ENCODE measurements around the gene MMADHC. TPM values are rescaled to one million over a fixed set of nuclear protein-coding genes. Genes with fewer than 3 reads are reported as not detected.
"Not testable (repeated sequence)": the region's sequence is repeated elsewhere in the genome, so short reads cannot be mapped to it uniquely, and the experiment has no call there.

Gene MMADHC
- polyA plus RNA-seq, 1 donor from 2014 or later: 106 TPM

GRCh38 chr2:149575752-149576151 is 11.8 kb downstream of the MMADHC start:
- Mint-ChIP-seq H3K27me3 (no peaks in the 10 kb centered on the region), H3K4me1 (peaks cover 5 to 16% (median 13%) of the 10 kb centered on the region in 3 donors), H3K9me3 (no peaks in the 10 kb centered on the region), H3K36me3 (peaks cover 1% of the 10 kb centered on the region), H3K27ac (no peak overlapping the region), H3K4me3 (no peak overlapping the region)

GRCh38 chr2:149575277-149575676 is 12.3 kb downstream of the MMADHC start:
- no peak overlapping the region for H3K27ac Mint-ChIP-seq
- H3K4me3 Mint-ChIP-seq: no peak overlapping the region
- no peaks in the 10 kb centered on the region for H3K36me3 Mint-ChIP-seq
- no peaks in the 10 kb centered on the region for H3K27me3 Mint-ChIP-seq
- H3K9me3 Mint-ChIP-seq: no peaks in the 10 kb centered on the region
- H3K4me1 Mint-ChIP-seq: peaks cover 5 to 14% (median 13%) of the 10 kb centered on the region in 3 donors

- Mint-ChIP-seq H3K4me1 (peaks cover 5 to 13% (median 10%) of the 10 kb centered on the region in 3 donors), H3K27me3 (no peaks in the 10 kb centered on the region), H3K4me3 (peak overlapping the region in 1 of 4 donors; percentile 37), H3K27ac (no peak overlapping the region), H3K9me3 (no peaks in the 10 kb centered on the region), H3K36me3 (no peaks in the 10 kb centered on the region)
Measured at GRCh38 chr2:149573760-149574159, 13.8 kb downstream of the MMADHC start.

GRCh38 chr2:149572102-149572953 is 15.2 kb downstream of the MMADHC start:
- no peak overlapping the region for H3K4me3 Mint-ChIP-seq
- H3K27ac Mint-ChIP-seq: no peak overlapping the region
- H3K4me1 Mint-ChIP-seq: peaks cover 0 to 5% (median 5%) of the 10 kb centered on the region in 3 donors
- H3K36me3 Mint-ChIP-seq: no peaks in the 10 kb centered on the region
- no peaks in the 10 kb centered on the region for H3K9me3 Mint-ChIP-seq
- H3K27me3 Mint-ChIP-seq: no peaks in the 10 kb centered on the region

GRCh38 chr2:149568138-149568537 is 19.4 kb downstream of the MMADHC start:
- Mint-ChIP-seq H3K27me3 (no peaks in the 10 kb centered on the region), H3K4me3 (no peak overlapping the region), H3K27ac (no peak overlapping the region), H3K4me1 (peaks cover 3 to 4% (median 4%) of the 10 kb centered on the region in 3 donors), H3K9me3 (no peaks in the 10 kb centered on the region), H3K36me3 (no peaks in the 10 kb centered on the region)

GRCh38 chr2:149566652-149567051 is 20.9 kb downstream of the MMADHC start:
- peaks cover 3 to 9% (median 7%) of the 10 kb centered on the region in 3 donors for H3K4me1 Mint-ChIP-seq
- peak overlapping the region in 1 of 3 donors; percentile 4 for H3K27ac Mint-ChIP-seq
- no peaks in the 10 kb centered on the region for H3K36me3 Mint-ChIP-seq
- no peaks in the 10 kb centered on the region for H3K9me3 Mint-ChIP-seq
- H3K27me3 Mint-ChIP-seq: no peaks in the 10 kb centered on the region
- H3K4me3 Mint-ChIP-seq: no peak overlapping the region

- not testable (repeated sequence) for H3K36me3 Mint-ChIP-seq, H3K4me3 Mint-ChIP-seq, H3K9me3 Mint-ChIP-seq, H3K4me1 Mint-ChIP-seq, H3K27me3 Mint-ChIP-seq
- peak overlapping the region in 2 of 3 donors; percentile 40 to 73 for H3K27ac Mint-ChIP-seq
Measured at GRCh38 chr2:149565625-149566024, 21.9 kb downstream of the MMADHC start.

- H3K36me3 Mint-ChIP-seq: no peaks in the 10 kb centered on the region
- H3K27me3 Mint-ChIP-seq: no peaks in the 10 kb centered on the region
- H3K9me3 Mint-ChIP-seq: no peaks in the 10 kb centered on the region
- no peak overlapping the region for H3K4me3 Mint-ChIP-seq
- H3K27ac Mint-ChIP-seq: peak overlapping the region in 1 of 3 donors; percentile 73
- H3K4me1 Mint-ChIP-seq: peaks cover 3 to 9% (median 7%) of the 10 kb centered on the region in 3 donors
Measured at GRCh38 chr2:149564983-149565382, 22.6 kb downstream of the MMADHC start.

- no peaks in the 10 kb centered on the region for H3K36me3 Mint-ChIP-seq
- no peaks in the 10 kb centered on the region for H3K27me3 Mint-ChIP-seq
- no peak overlapping the region for H3K4me3 Mint-ChIP-seq
- H3K4me1 Mint-ChIP-seq: peaks cover 3 to 9% (median 7%) of the 10 kb centered on the region in 3 donors
- no peaks in the 10 kb centered on the region for H3K9me3 Mint-ChIP-seq
- H3K27ac Mint-ChIP-seq: no peak overlapping the region
Measured at GRCh38 chr2:149564097-149564496, 23.5 kb downstream of the MMADHC start.

GRCh38 chr2:149562324-149562723 is 25.3 kb downstream of the MMADHC start:
- H3K36me3 Mint-ChIP-seq: no peaks in the 10 kb centered on the region
- no peak overlapping the region for H3K27ac Mint-ChIP-seq
- peaks cover 2% of the 10 kb centered on the region for H3K27me3 Mint-ChIP-seq
- peak overlapping the region in 1 of 4 donors; percentile 34 for H3K4me3 Mint-ChIP-seq
- H3K4me1 Mint-ChIP-seq: peaks cover 3 to 9% (median 7%) of the 10 kb centered on the region in 3 donors
- no peaks in the 10 kb centered on the region for H3K9me3 Mint-ChIP-seq

- Mint-ChIP-seq H3K27ac (no peak overlapping the region), H3K4me1 (peaks cover 3 to 9% (median 7%) of the 10 kb centered on the region in 3 donors), H3K9me3 (no peaks in the 10 kb centered on the region), H3K36me3 (no peaks in the 10 kb centered on the region), H3K27me3 (peaks cover 2% of the 10 kb centered on the region), H3K4me3 (no peak overlapping the region)
Measured at GRCh38 chr2:149561309-149561926, 26.2 kb downstream of the MMADHC start.

- Mint-ChIP-seq H3K9me3 (no peaks in the 10 kb centered on the region), H3K4me3 (no peak overlapping the region), H3K27ac (no peak overlapping the region), H3K27me3 (peaks cover 2% of the 10 kb centered on the region), H3K36me3 (no peaks in the 10 kb centered on the region), H3K4me1 (peaks cover 0 to 7% (median 7%) of the 10 kb centered on the region in 3 donors)
Measured at GRCh38 chr2:149559341-149560068, 28.1 kb downstream of the MMADHC start.

- Mint-ChIP-seq H3K27ac (no peak overlapping the region), H3K27me3 (peaks cover 5% of the 10 kb centered on the region), H3K4me3 (no peak overlapping the region), H3K4me1 (no peaks in the 10 kb centered on the region), H3K9me3 (no peaks in the 10 kb centered on the region), H3K36me3 (no peaks in the 10 kb centered on the region)
Measured at GRCh38 chr2:149556452-149556851, 31.1 kb downstream of the MMADHC start.

- no peaks in the 10 kb centered on the region for H3K9me3 Mint-ChIP-seq
- H3K4me1 Mint-ChIP-seq: no peaks in the 10 kb centered on the region
- peaks cover 3% of the 10 kb centered on the region for H3K27me3 Mint-ChIP-seq
- no peak overlapping the region for H3K4me3 Mint-ChIP-seq
- H3K27ac Mint-ChIP-seq: no peak overlapping the region
- no peaks in the 10 kb centered on the region for H3K36me3 Mint-ChIP-seq
Measured at GRCh38 chr2:149552830-149553229, 34.7 kb downstream of the MMADHC start.

GRCh38 chr2:149552226-149552625 is 35.3 kb downstream of the MMADHC start:
- H3K4me3 Mint-ChIP-seq: no peak overlapping the region
- no peaks in the 10 kb centered on the region for H3K36me3 Mint-ChIP-seq
- H3K4me1 Mint-ChIP-seq: no peaks in the 10 kb centered on the region
- peaks cover 3% of the 10 kb centered on the region for H3K27me3 Mint-ChIP-seq
- no peaks in the 10 kb centered on the region for H3K9me3 Mint-ChIP-seq
- H3K27ac Mint-ChIP-seq: no peak overlapping the region
